SK-N-SH (cell line): ENCODE measurements around the gene SCD. TPM values are rescaled to one million over a fixed set of nuclear protein-coding genes. Genes with fewer than 3 reads are reported as not detected.

Source experiments
- CTCF ChIA-PET: fragments of 300-600, 350-600 bp; formaldehyde crosslinking; extraction: SDS; loops from one replicate; lab custom pipeline; 2021; lab: Yijun Ruan, JAX
- POLR2A ChIA-PET: fragments of 350-600 bp; sonication (Branson Sonifier 250); formaldehyde crosslinking; extraction: SDS; loops from one replicate; lab custom pipeline; 2020; ENCODE audit warnings: antibody characterized with exemption, inconsistent platforms; lab: Yijun Ruan, JAX
- DNase-seq: peaks from one replicate; pipeline ENCODE4 v3.0.0; 2012
- H2AFZ ChIP-seq: fragments of 200-600 bp; sonication (generic); 2 replicates; pipeline ENCODE4 v1.8.1; 2016; ENCODE audit warnings: antibody characterized with exemption, mild to moderate bottlenecking, low read depth
- H3F3A ChIP-seq: fragments of 200-600 bp; sonication (generic); replicated peaks from 2 replicates; pipeline ENCODE3; 2016; ENCODE audit warnings: antibody characterized with exemption, mild to moderate bottlenecking; ENCODE audit not compliant: insufficient read depth
- H3K27ac ChIP-seq, 2 experiments: fragments of 200-500 bp in 1 of 2; fragments of 200-600 bp in 1 of 2; sonication (Bioruptor generic) in 1 of 2; sonication (generic), shearing (Covaris generic) in 1 of 2; 2 replicates each; pipeline versions ENCODE4 v1.5.1 to v1.6.1; 2014 to 2016; ENCODE audit warnings: low read depth in 2 of 2, inconsistent platforms in 1 of 2, low read length in 1 of 2, mild to moderate bottlenecking in 1 of 2, mixed read lengths in 1 of 2
- H3K27me3 ChIP-seq: fragments of 200-600 bp; sonication (generic), shearing (Covaris generic); 2 replicates; pipeline ENCODE4 v1.6.1; 2016; ENCODE audit warnings: mixed run types; ENCODE audit not compliant: insufficient read depth
- H3K36me3 ChIP-seq, 2 experiments: fragments of 200-500 bp in 1 of 2; fragments of 200-600 bp in 1 of 2; sonication (Bioruptor generic) in 1 of 2; sonication (generic) in 1 of 2; replicated peaks in 1 of 2; 2 replicates each; pipeline versions ENCODE3 to v1.5.1; 2014 to 2016; ENCODE audit warnings: low read length in 1 of 2, mild to moderate bottlenecking in 1 of 2; ENCODE audit not compliant: insufficient read depth in 2 of 2, control insufficient read depth in 1 of 2
- H3K4me1 ChIP-seq, 2 experiments: fragments of 200-500 bp in 1 of 2; fragments of 200-600 bp in 1 of 2; sonication (Bioruptor generic) in 1 of 2; sonication (generic), shearing (Covaris generic) in 1 of 2; 2 replicates each; pipeline versions ENCODE4 v1.5.1 to v1.6.1; 2014 to 2016; ENCODE audit warnings: low read depth in 1 of 2, low read length in 1 of 2, mixed run types in 1 of 2; ENCODE audit not compliant: insufficient read depth in 2 of 2, control insufficient read depth in 1 of 2
- H3K4me2 ChIP-seq: fragments of 200-600 bp; sonication (generic), shearing (Covaris generic); 2 replicates; pipeline ENCODE4 v1.6.1; 2017; ENCODE audit warnings: mixed run types
- H3K4me3 ChIP-seq, 2 experiments: fragments of 200-500 bp in 1 of 2; fragments of 200-600 bp in 1 of 2; sonication (Bioruptor generic) in 1 of 2; sonication (generic), shearing (Covaris generic) in 1 of 2; 2 replicates each; pipeline versions ENCODE4 v1.5.1 to v1.8.1; 2014 to 2016; ENCODE audit warnings: low read depth in 2 of 2, inconsistent platforms in 1 of 2, low read length in 1 of 2, mild to moderate bottlenecking in 1 of 2, mixed read lengths in 1 of 2, moderate library complexity in 1 of 2
- H3K79me2 ChIP-seq: fragments of 200-600 bp; sonication (generic); 2 replicates; pipeline ENCODE4 v1.8.1; 2017; ENCODE audit warnings: mild to moderate bottlenecking; ENCODE audit not compliant: insufficient read depth
- H3K9ac ChIP-seq: fragments of 200-600 bp; sonication (generic); 2 replicates; pipeline ENCODE4 v1.6.1; 2017; ENCODE audit warnings: mixed run types
- H3K9me2 ChIP-seq: fragments of 200-600 bp; sonication (generic); 2 replicates; pipeline ENCODE4 v1.6.1; 2017; ENCODE audit warnings: mixed run types
- H3K9me3 ChIP-seq: fragments of 200-600 bp; sonication (generic); 2 replicates; pipeline ENCODE4 v1.6.1; 2017; ENCODE audit warnings: mixed run types, mild to moderate bottlenecking, moderate library complexity
- H4K20me1 ChIP-seq: fragments of 200-600 bp; sonication (generic); 2 replicates; pipeline ENCODE4 v1.6.1; 2017; ENCODE audit warnings: mild to moderate bottlenecking, mixed run types; ENCODE audit not compliant: insufficient read depth
- CHD2 ChIP-seq: fragments of 150-350 bp; IDR thresholded peaks from 2 replicates; pipeline ENCODE4 v1.6.1; 2018; ENCODE audit warnings: low read length; ENCODE audit not compliant: partially characterized antibody
- ELF1 ChIP-seq: IDR thresholded peaks from 2 replicates; pipeline ENCODE4 v1.4.0; 2012
- EP300 ChIP-seq, 2 experiments: IDR thresholded peaks; 2 replicates each; pipeline versions ENCODE4 v1.4.0 to v1.6.1; 2012; ENCODE audit warnings: borderline replicate concordance in 1 of 2, low read depth in 1 of 2, low read length in 1 of 2
- EZH2phosphoT487 ChIP-seq: fragments of 200-600 bp; sonication (generic); IDR thresholded peaks from 2 replicates; pipeline ENCODE4 v1.6.1; 2017; ENCODE audit warnings: low read depth, mixed run types, mild to moderate bottlenecking, antibody characterized with exemption, moderate library complexity, borderline replicate concordance
- FOSL2 ChIP-seq: IDR thresholded peaks from 2 replicates; pipeline ENCODE4 v1.4.0; 2012; ENCODE audit warnings: low read depth, mild to moderate bottlenecking, moderate library complexity, borderline replicate concordance
- FOXJ3 ChIP-seq: sonication (generic); formaldehyde crosslinking; IDR thresholded peaks from 2 replicates; pipeline ENCODE4 v1.5.1; 2020; ENCODE audit warnings: mild to moderate bottlenecking, missing genetic modification reagents
- POLR2AphosphoS5 ChIP-seq: IDR thresholded peaks from 2 replicates; pipeline ENCODE4 v1.6.1; 2012; ENCODE audit warnings: low read depth, low read length
- RAD21 ChIP-seq: IDR thresholded peaks from 2 replicates; pipeline ENCODE4 v1.6.1; 2012; ENCODE audit warnings: mild to moderate bottlenecking, low read length
- TCF12 ChIP-seq: IDR thresholded peaks from 2 replicates; pipeline ENCODE4 v1.4.0; 2012
- YY1 ChIP-seq: IDR thresholded peaks from 2 replicates; pipeline ENCODE4 v1.4.0; 2012; ENCODE audit warnings: low read depth, mild to moderate bottlenecking
- WGBS: methylation state at CpG from one replicate; pipeline ENCODE4 v1.1.6; 2017; ENCODE audit warnings: low lambda C conversion rate; 5-methylcytosine and 5-hydroxymethylcytosine counted together
- polyA plus RNA-seq, 3 experiments: library from polyadenylated mRNA; depleted of rRNA; stranded (reverse); fragments of >200 nt; gene quantifications; 2 replicates each; pipeline ENCODE4 v1.2.3, GENCODE V29; 2012
- TF ChIP-seq, protein P1 (sequence below): IDR thresholded peaks from 2 replicates; pipeline ENCODE4 v1.6.1; 2012; ENCODE audit warnings: mild to moderate bottlenecking, low read depth, low read length, moderate library complexity
- TF ChIP-seq, protein P2 (sequence below): fragments of 150-350 bp; IDR thresholded peaks from 2 replicates; pipeline ENCODE4 v1.6.1; 2017; ENCODE audit warnings: antibody characterized with exemption, low read length, low read depth, borderline replicate concordance
- TF ChIP-seq, protein P3 (sequence below): IDR thresholded peaks from 2 replicates; pipeline ENCODE4 v1.4.0; 2012; ENCODE audit warnings: low read depth
- TF ChIP-seq, protein P4 (sequence below): IDR thresholded peaks from 2 replicates; pipeline ENCODE4 v1.4.0; 2012; ENCODE audit warnings: low read depth, borderline replicate concordance

Gene SCD
- polyA plus RNA-seq, 1 of the 3 experiments (the other 2 are of a cell fraction) = 19.7 TPM

DNA sequence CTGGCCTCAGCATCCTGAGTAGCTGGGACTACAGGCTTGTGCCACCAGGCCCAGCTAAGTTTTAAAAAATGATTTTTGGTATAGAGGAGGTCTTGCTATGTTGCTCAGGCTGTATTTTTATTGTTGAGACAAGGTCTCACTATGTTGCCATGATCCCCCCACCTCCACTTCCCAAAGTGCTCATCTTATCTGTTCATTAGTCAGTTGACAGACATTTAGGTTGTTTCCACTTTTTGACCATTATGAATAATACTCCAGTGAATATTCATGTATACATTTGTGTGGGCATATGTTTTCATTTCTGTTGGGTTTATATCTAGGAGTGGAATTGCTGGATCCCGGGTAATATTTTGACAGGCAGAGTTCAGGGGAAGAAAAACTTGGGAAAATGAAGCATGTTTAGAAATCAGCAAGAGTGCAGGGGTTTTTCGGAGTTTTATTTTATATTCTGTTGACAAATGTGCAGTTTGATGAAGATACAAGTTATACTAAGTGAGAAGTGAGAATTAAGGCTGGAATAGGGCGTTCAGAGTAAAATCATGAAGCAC is 2.7 kb upstream of the SCD start:
- Histone ChIP-seq H3K4me3 (no peak overlapping the region), H3F3A (peaks cover 4% of the 10 kb centered on the region), H3K4me2 (no peak overlapping the region), H3K27me3 (no peaks in the 10 kb centered on the region; the same call in 1 of the 2 replicates), H2AFZ (no peak overlapping the region), H3K27ac (no peak overlapping the region), H3K79me2 (no peaks in the 10 kb centered on the region), H3K9me2 (no peaks in the 10 kb centered on the region), H3K9me3 (no peaks in the 10 kb centered on the region)
- ChIA-PET CTCF (interaction anchor here (1.0 to 24.3 kb wide), 5 partner anchors 8 to 174 kb away, joined by 3 to 432 read pairs (median 7); no protein-coding TSS in a partner anchor), POLR2A (interaction anchor here (0.6 to 1.2 kb wide), 3 partner anchors 29 to 607 kb away, joined by 3 to 4 read pairs (median 3); no protein-coding TSS in a partner anchor)
- WGBS = 78% methylated on average over 3 of the region's 3 CpGs
- TF ChIP-seq ELF1 = no peak
- TF ChIP-seq EZH2phosphoT487 = no peak
- TF ChIP-seq RAD21 = no peak
- TF ChIP-seq, protein P1, sequence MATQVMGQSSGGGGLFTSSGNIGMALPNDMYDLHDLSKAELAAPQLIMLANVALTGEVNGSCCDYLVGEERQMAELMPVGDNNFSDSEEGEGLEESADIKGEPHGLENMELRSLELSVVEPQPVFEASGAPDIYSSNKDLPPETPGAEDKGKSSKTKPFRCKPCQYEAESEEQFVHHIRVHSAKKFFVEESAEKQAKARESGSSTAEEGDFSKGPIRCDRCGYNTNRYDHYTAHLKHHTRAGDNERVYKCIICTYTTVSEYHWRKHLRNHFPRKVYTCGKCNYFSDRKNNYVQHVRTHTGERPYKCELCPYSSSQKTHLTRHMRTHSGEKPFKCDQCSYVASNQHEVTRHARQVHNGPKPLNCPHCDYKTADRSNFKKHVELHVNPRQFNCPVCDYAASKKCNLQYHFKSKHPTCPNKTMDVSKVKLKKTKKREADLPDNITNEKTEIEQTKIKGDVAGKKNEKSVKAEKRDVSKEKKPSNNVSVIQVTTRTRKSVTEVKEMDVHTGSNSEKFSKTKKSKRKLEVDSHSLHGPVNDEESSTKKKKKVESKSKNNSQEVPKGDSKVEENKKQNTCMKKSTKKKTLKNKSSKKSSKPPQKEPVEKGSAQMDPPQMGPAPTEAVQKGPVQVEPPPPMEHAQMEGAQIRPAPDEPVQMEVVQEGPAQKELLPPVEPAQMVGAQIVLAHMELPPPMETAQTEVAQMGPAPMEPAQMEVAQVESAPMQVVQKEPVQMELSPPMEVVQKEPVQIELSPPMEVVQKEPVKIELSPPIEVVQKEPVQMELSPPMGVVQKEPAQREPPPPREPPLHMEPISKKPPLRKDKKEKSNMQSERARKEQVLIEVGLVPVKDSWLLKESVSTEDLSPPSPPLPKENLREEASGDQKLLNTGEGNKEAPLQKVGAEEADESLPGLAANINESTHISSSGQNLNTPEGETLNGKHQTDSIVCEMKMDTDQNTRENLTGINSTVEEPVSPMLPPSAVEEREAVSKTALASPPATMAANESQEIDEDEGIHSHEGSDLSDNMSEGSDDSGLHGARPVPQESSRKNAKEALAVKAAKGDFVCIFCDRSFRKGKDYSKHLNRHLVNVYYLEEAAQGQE = no peak
- TF ChIP-seq, all 33 proteins: peak for 0
- Histone ChIP-seq H3K4me1 (peaks cover 0 to 33% of the 10 kb centered on the region in 2 experiments; a peak in 1 of 4 replicates), H3K36me3 (peaks cover 0 to 8% of the 10 kb centered on the region in 2 experiments), H4K20me1 (no peaks in the 10 kb centered on the region), H3K9ac (no peak overlapping the region)
- DNase-seq = no peak

DNA sequence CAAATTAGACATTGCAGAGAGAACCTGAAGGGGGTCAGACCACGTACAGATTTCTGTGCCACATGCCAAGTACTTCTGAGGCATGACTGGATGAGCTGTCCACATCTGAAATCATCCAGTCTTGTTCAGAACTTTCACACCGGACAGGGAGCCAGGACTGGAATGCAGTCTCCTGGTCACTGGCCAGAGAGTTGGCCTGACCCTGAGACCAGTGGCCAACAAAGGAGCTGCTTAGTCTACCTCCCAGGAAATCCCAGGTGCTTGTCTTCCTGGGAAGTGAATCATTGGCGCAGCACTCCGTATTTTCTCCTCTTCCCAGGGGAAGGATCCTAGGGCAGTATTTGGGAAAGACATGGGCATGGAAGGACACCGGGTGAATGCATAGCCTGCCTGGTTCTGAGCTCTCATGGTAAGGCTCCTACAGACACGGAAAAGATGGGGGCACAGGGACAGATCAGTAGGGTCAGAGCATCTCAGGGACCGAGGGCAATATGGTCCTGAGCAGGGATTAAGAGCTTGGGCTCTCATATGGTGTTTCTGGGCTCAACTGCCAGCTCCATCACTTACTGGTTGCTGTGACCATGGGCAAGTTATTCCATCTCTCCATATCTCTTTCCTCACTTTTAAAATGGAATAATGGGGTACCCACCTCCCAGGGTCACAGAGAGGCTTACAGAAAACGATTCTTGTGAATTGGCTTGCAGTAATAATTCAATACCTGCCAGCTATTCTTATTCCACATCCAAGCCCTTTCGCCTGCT is 1.3 kb upstream of the SCD start:
- H4K20me1 ChIP-seq = no peaks in the 10 kb centered on the region
- no peaks in the 10 kb centered on the region for H3K79me2 ChIP-seq
- H3K4me3 ChIP-seq = peak overlapping the region; percentile 90 to 95
- peak overlapping the region in 1 of 2 experiments; percentile 94; a peak in 2 of 4 replicates for H3K27ac ChIP-seq
- H3K9ac ChIP-seq = peak overlapping the region; percentile 58; the same call in 1 of the 2 replicates
- no peaks in the 10 kb centered on the region for H3K9me2 ChIP-seq
- H3K4me1 ChIP-seq = peaks cover 0 to 47% of the 10 kb centered on the region in 2 experiments; a peak in 1 of 4 replicates
- WGBS = 50% methylated on average over 9 of the region's 9 CpGs
- H3K9me3 ChIP-seq = no peaks in the 10 kb centered on the region
- CTCF ChIA-PET = interaction anchor here (0.9 to 24.3 kb wide), 10 partner anchors 10 to 532 kb away, joined by 3 to 432 read pairs (median 4); partner anchors contain the start of gene HIF1AN
- H2AFZ ChIP-seq = peak overlapping the region; percentile 89; the same call in 1 of the 2 replicates
- DNase-seq = no peak
- H3K27me3 ChIP-seq = no peaks in the 10 kb centered on the region
- H3K4me2 ChIP-seq = peak overlapping the region; percentile 96
- POLR2A ChIA-PET = interaction anchor here (0.7 to 4.0 kb wide), 12 partner anchors 9 to 87 kb away, joined by 3 to 53 read pairs (median 6); partner anchors contain the start of gene BLOC1S2
- peaks cover 4% of the 10 kb centered on the region for H3F3A ChIP-seq
- H3K36me3 ChIP-seq = peaks cover 0 to 22% of the 10 kb centered on the region in 2 experiments
- TF ChIP-seq, protein P2, sequence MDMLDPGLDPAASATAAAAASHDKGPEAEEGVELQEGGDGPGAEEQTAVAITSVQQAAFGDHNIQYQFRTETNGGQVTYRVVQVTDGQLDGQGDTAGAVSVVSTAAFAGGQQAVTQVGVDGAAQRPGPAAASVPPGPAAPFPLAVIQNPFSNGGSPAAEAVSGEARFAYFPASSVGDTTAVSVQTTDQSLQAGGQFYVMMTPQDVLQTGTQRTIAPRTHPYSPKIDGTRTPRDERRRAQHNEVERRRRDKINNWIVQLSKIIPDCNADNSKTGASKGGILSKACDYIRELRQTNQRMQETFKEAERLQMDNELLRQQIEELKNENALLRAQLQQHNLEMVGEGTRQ = no peak
- TF ChIP-seq YY1 (no peak), EZH2phosphoT487 (no peak), POLR2AphosphoS5 (no peak), FOSL2 (no peak), FOXJ3 (CRISPR knock-in tag) (no peak), CHD2 (no peak), TCF12 (peak; percentile 20; the same call in 1 of the 2 replicates), EP300 (IDR thresholded peaks at IDR 0.05; ENCODE audit: borderline replicate concordance in 1 of 2, low read depth in 1 of 2, low read length in 1 of 2) (no peak)
- TF ChIP-seq, protein P3, sequence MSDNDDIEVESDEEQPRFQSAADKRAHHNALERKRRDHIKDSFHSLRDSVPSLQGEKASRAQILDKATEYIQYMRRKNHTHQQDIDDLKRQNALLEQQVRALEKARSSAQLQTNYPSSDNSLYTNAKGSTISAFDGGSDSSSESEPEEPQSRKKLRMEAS = no peak
- TF ChIP-seq, protein P1 = peak; percentile 87
- TF ChIP-seq, protein P4, sequence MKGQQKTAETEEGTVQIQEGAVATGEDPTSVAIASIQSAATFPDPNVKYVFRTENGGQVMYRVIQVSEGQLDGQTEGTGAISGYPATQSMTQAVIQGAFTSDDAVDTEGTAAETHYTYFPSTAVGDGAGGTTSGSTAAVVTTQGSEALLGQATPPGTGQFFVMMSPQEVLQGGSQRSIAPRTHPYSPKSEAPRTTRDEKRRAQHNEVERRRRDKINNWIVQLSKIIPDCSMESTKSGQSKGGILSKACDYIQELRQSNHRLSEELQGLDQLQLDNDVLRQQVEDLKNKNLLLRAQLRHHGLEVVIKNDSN = no peak
